ENCODE results near the gene GRPR. TPM values are rescaled to one million over a fixed set of nuclear protein-coding genes. Genes with fewer than 3 reads are reported as not detected.

GRPR gene
- total RNA-seq, result not detected
- long read RNA-seq, result 0 reads

GRCh38 chrX:16123222-16123786, at the start of gene GRPR:
Gene GRPR, plus strand, starts transcription at chrX:16123565. Its CDS starts 389 bp downstream, at chrX:16123954.
- ATAC-seq, result peak; percentile 93 to 96 (median 96)
- DNase-seq, result peak; percentile 64 to 81 (median 77)
- Histone ChIP-seq H3K27ac (no peak within 1 kb of the TSS), H3K27me3 (peaks cover 0 to 19% of the 10 kb centered on the region in 2 donors), H3K4me1 (peaks cover 0 to 13% (median 4%) of the 10 kb centered on the region in 4 donors), H3K9me3 (no peaks in the 10 kb centered on the region), H3K4me3 (no peak within 1 kb of the TSS), H3K36me3 (no peaks in the 10 kb centered on the region)
- TF ChIP-seq POLR2A (IDR thresholded peaks at IDR 0.05), result no peak
- TF ChIP-seq CTCF (IDR thresholded peaks at IDR 0.05), result peak; percentile 68 to 89 (median 79)
- intact Hi-C loops (cut with DNase I), result no loop called here
- WGBS (ENCODE audit: insufficient coverage, low coverage, low lambda C conversion rate, missing lambda C conversion rate), result 0% methylated on average over 6 of the region's 6 CpGs

GRCh38 chrX:16075087-16075486, 48.3 kb upstream of the GRPR start:
- Histone ChIP-seq H3K27me3 (no peaks in the 10 kb centered on the region), H3K9me3 (no peaks in the 10 kb centered on the region), H3K27ac (no peak overlapping the region), H3K4me1 (no peaks in the 10 kb centered on the region), H3K36me3 (no peaks in the 10 kb centered on the region), H3K4me3 (no peak overlapping the region)
- WGBS (ENCODE audit: insufficient coverage, low coverage, low lambda C conversion rate, missing lambda C conversion rate), result 50% methylated on average over 1 of the region's 1 CpG
- DNase-seq (no peak), ATAC-seq (no peak)
- intact Hi-C loops (cut with DNase I), result no loop called here
- TF ChIP-seq CTCF (IDR thresholded peaks at IDR 0.05), result no peak

- H3K27me3 ChIP-seq, result peaks cover 0 to 3% of the 10 kb centered on the region in 2 donors
- H3K9me3 ChIP-seq, result no peaks in the 10 kb centered on the region
- TF ChIP-seq CTCF (IDR thresholded peaks at IDR 0.05), result no peak
- TF ChIP-seq POLR2A (IDR thresholded peaks at IDR 0.05), result no peak
- no peaks in the 10 kb centered on the region for H3K4me1 ChIP-seq
- WGBS (ENCODE audit: insufficient coverage, low coverage, low lambda C conversion rate, missing lambda C conversion rate), result 38% methylated on average over 2 of the region's 2 CpGs
- H3K36me3 ChIP-seq, result no peaks in the 10 kb centered on the region
- intact Hi-C loops (cut with DNase I), result no loop called here
- H3K27ac ChIP-seq, result no peak overlapping the region
- DNase-seq (no peak), ATAC-seq (no peak)
- no peak overlapping the region for H3K4me3 ChIP-seq
Measured at GRCh38 chrX:16076834-16077233, 46.5 kb upstream of the GRPR start.

- no peak overlapping the region for H3K4me3 ChIP-seq
- ATAC-seq, result no peak
- no peaks in the 10 kb centered on the region for H3K36me3 ChIP-seq
- DNase-seq, result no peak
- H3K27me3 ChIP-seq, result peaks cover 0 to 3% of the 10 kb centered on the region in 2 donors
- no peaks in the 10 kb centered on the region for H3K4me1 ChIP-seq
- intact Hi-C loops (cut with DNase I), result no loop called here
- WGBS (ENCODE audit: insufficient coverage, low coverage, low lambda C conversion rate, missing lambda C conversion rate), result 39% methylated on average over 2 of the region's 2 CpGs
- H3K27ac ChIP-seq, result no peak overlapping the region
- no peaks in the 10 kb centered on the region for H3K9me3 ChIP-seq
- TF ChIP-seq CTCF (IDR thresholded peaks at IDR 0.05) (no peak), POLR2A (IDR thresholded peaks at IDR 0.05) (no peak)
Measured at GRCh38 chrX:16077811-16078210, 45.6 kb upstream of the GRPR start.
